HG03442 (cell line): Measurements from ENCODE around the gene CC2D1A.

ENCODE experiments used
- ATAC-seq: cut with Tn5 transposase; IDR thresholded peaks from one replicate; pipeline ENCODE4 v1.9.1; 2021; ENCODE audit warnings: mild to moderate bottlenecking, moderate library complexity; ENCODE audit not compliant: unreplicated experiment

CC2D1A gene

GRCh38 chr19:13978351-13979243 lies 72.6 kb downstream of the CC2D1A start:
- no peak for ATAC-seq

GRCh38 chr19:13979244-13979615 lies 73.2 kb downstream of the CC2D1A start:
- ATAC-seq: no peak

GRCh38 chr19:13979686-13980085 lies 73.7 kb downstream of the CC2D1A start:
- no peak for ATAC-seq

- ATAC-seq: no peak
Observed at GRCh38 chr19:13980340-13980739, 74.3 kb downstream of the CC2D1A start.
